ENCODE measurements around the gene SCGB3A1. TPM values are rescaled to one million over a fixed set of nuclear protein-coding genes. Genes with fewer than 3 reads are reported as not detected.

SCGB3A1 gene
- total and polyA plus RNA-seq, 7 donors = 0.83 TPM; not detected in 6

GRCh38 chr5:180583738-180584137, 7.6 kb downstream of the SCGB3A1 start:
- no peak for DNase-seq
- H3K27ac ChIP-seq = no peak overlapping the region
- H3K4me3 ChIP-seq = no peak overlapping the region
- H3K36me3 ChIP-seq = no peaks in the 10 kb centered on the region
- no peak for TF ChIP-seq POLR2A (IDR thresholded peaks at IDR 0.05)
- H3K4me1 ChIP-seq = no peaks in the 10 kb centered on the region
- intact Hi-C loops (cut with DNase I) = no loop called here
- no peaks in the 10 kb centered on the region for H3K9me3 ChIP-seq
- H3K27me3 ChIP-seq = peaks cover 0 to 3% (median 0%) of the 10 kb centered on the region in 3 donors
- 49 to 75% methylated on average over 2 of the region's 2 CpGs for WGBS, 2 donors

- Histone ChIP-seq H3K27me3 (no peaks in the 10 kb centered on the region), H3K9me3 (no peaks in the 10 kb centered on the region), H3K27ac (no peak overlapping the region), H3K36me3 (peaks cover 0 to 10% (median 4%) of the 10 kb centered on the region in 4 donors), H3K4me1 (no peaks in the 10 kb centered on the region), H3K4me3 (no peak overlapping the region)
- intact Hi-C loops (cut with DNase I) = no loop called here
- no peak for DNase-seq
- no peak for TF ChIP-seq CTCF (IDR thresholded peaks at IDR 0.05)
- no peak for TF ChIP-seq POLR2AphosphoS5 (IDR thresholded peaks at IDR 0.05)
- TF ChIP-seq POLR2A (IDR thresholded peaks at IDR 0.05) = no peak
- no peak for TF ChIP-seq EP300 (IDR thresholded peaks at IDR 0.05)
- WGBS, 2 donors = 81 to 85% methylated on average over 6 of the region's 6 CpGs
Measured at GRCh38 chr5:180580681-180581080, 10.6 kb downstream of the SCGB3A1 start.

- intact Hi-C loops (cut with DNase I) = no loop called here
- Histone ChIP-seq H3K36me3 (peaks cover 0 to 59% (median 6%) of the 10 kb centered on the region in 4 donors), H3K27ac (no peak overlapping the region), H3K9me3 (no peaks in the 10 kb centered on the region), H3K4me1 (no peaks in the 10 kb centered on the region), H3K27me3 (no peaks in the 10 kb centered on the region), H3K4me3 (no peak overlapping the region)
- 85 to 88% methylated on average over 2 of the region's 2 CpGs for WGBS, 2 donors
- DNase-seq = no peak
- TF ChIP-seq POLR2A (IDR thresholded peaks at IDR 0.05) = no peak
- TF ChIP-seq EP300 (IDR thresholded peaks at IDR 0.05) = no peak
- no peak for TF ChIP-seq CTCF (IDR thresholded peaks at IDR 0.05)
- no peak for TF ChIP-seq POLR2AphosphoS5 (IDR thresholded peaks at IDR 0.05)
Measured at GRCh38 chr5:180575571-180575970, 15.7 kb downstream of the SCGB3A1 start.

- H3K36me3 ChIP-seq = peaks cover 0 to 80% (median 11%) of the 10 kb centered on the region in 4 donors
Measured at GRCh38 chr5:180568914-180569313, 22.4 kb downstream of the SCGB3A1 start.

GRCh38 chr5:180563994-180564393, 27.3 kb downstream of the SCGB3A1 start:
- no peak overlapping the region for H3K27ac ChIP-seq
- DNase-seq = no peak
- TF ChIP-seq CTCF (IDR thresholded peaks at IDR 0.05) (no peak), EP300 (IDR thresholded peaks at IDR 0.05) (no peak), POLR2AphosphoS5 (IDR thresholded peaks at IDR 0.05) (no peak), POLR2A (IDR thresholded peaks at IDR 0.05) (no peak)
- H3K4me1 ChIP-seq = no peaks in the 10 kb centered on the region
- no peak overlapping the region for H3K4me3 ChIP-seq
- no peaks in the 10 kb centered on the region for H3K9me3 ChIP-seq
- 78 to 94% methylated on average over 3 of the region's 3 CpGs for WGBS, 2 donors
- intact Hi-C loops (cut with DNase I) = no loop called here
- H3K27me3 ChIP-seq = no peaks in the 10 kb centered on the region
- H3K36me3 ChIP-seq = peaks cover 0 to 39% (median 7%) of the 10 kb centered on the region in 4 donors

More at GRCh38 chr5:180568914-180569313, 22.4 kb downstream of the SCGB3A1 start:
- 77 to 81% methylated on average over 8 of the region's 8 CpGs for WGBS, 2 donors
- intact Hi-C loops (cut with DNase I) = no loop called here
- no peak for DNase-seq
- TF ChIP-seq CTCF (IDR thresholded peaks at IDR 0.05) (no peak), EP300 (IDR thresholded peaks at IDR 0.05) (no peak), POLR2A (IDR thresholded peaks at IDR 0.05) (no peak), POLR2AphosphoS5 (IDR thresholded peaks at IDR 0.05) (no peak)
- Histone ChIP-seq H3K27me3 (no peaks in the 10 kb centered on the region), H3K4me1 (no peaks in the 10 kb centered on the region), H3K9me3 (no peaks in the 10 kb centered on the region), H3K4me3 (no peak overlapping the region), H3K27ac (no peak overlapping the region)

Measured in sigmoid colon (tissue), 7 donors.